IMR-90 (cell line): ENCODE data around the gene TTC39A. TPM values are rescaled to one million over a fixed set of nuclear protein-coding genes. Genes with fewer than 3 reads are reported as not detected.

Source experiments
- ATAC-seq: fragments of 200-7000 bp; cut with Tn5 transposase; 2 replicates; pipeline ENCODE4 v1.9.1; 2020; ENCODE audit warnings: low read depth, mild to moderate bottlenecking, moderate library complexity
- BruUV-seq: library from RNA; stranded (reverse); fragments of 400-500 nt; replicated peaks from 2 replicates; lab custom pipeline; 2021; lab: Mats Ljungman, UMichigan
- CTCF ChIA-PET: fragments of 300-600 bp; formaldehyde crosslinking; extraction: SDS; loops from one replicate; lab custom pipeline; 2021; ENCODE audit warnings: antibody characterized with exemption; lab: Yijun Ruan, JAX
- POLR2A ChIA-PET: fragments of 300-600 bp; sonication (Branson Sonifier 250); formaldehyde crosslinking; loops from one replicate; lab custom pipeline; 2022; ENCODE audit warnings: antibody characterized with exemption; ENCODE audit not compliant: unreplicated experiment; lab: Charles Lee
- DNase-seq: peaks from one replicate; pipeline ENCODE4 v3.0.0; 2013
- H2AFZ ChIP-seq: replicated peaks from 2 replicates; pipeline ENCODE3; 2013; ENCODE audit warnings: low read length, mild to moderate bottlenecking; ENCODE audit not compliant: poor library complexity
- H2AK5ac ChIP-seq: 2 replicates; pipeline ENCODE4 v1.6.1; 2013; ENCODE audit warnings: low read depth, low read length, inconsistent platforms
- H2AK9ac ChIP-seq: replicated peaks from 2 replicates; pipeline ENCODE3; 2013; ENCODE audit warnings: mild to moderate bottlenecking, low read depth, low read length, moderate library complexity; ENCODE audit not compliant: poor library complexity
- H2BK120ac ChIP-seq: 2 replicates; pipeline ENCODE4 v1.6.1; 2013; ENCODE audit warnings: low read depth, low read length, inconsistent platforms
- H2BK15ac ChIP-seq: 3 replicates; pipeline ENCODE4 v1.6.1; 2013; ENCODE audit warnings: low read depth, low read length, inconsistent platforms
- H2BK20ac ChIP-seq: 2 replicates; pipeline ENCODE4 v1.6.1; 2013; ENCODE audit warnings: low read depth, mild to moderate bottlenecking, inconsistent platforms, low read length, moderate library complexity
- H2BK5ac ChIP-seq: 2 replicates; pipeline ENCODE4 v1.6.1; 2013; ENCODE audit warnings: mild to moderate bottlenecking, low read depth, low read length, inconsistent platforms; ENCODE audit not compliant: poor library complexity, severe bottlenecking
- H3K14ac ChIP-seq: replicated peaks from 2 replicates; pipeline ENCODE4 v1.6.1; 2013; ENCODE audit warnings: low read depth, low read length, inconsistent platforms
- H3K18ac ChIP-seq: 2 replicates; pipeline ENCODE4 v1.6.1; 2013; ENCODE audit warnings: low read depth, low read length, control low read depth
- H3K23ac ChIP-seq: 2 replicates; pipeline ENCODE4 v1.6.1; 2013; ENCODE audit warnings: low read depth, low read length, inconsistent platforms
- H3K27ac ChIP-seq: 2 replicates; pipeline ENCODE4 v1.5.1; 2013; ENCODE audit warnings: mild to moderate bottlenecking, control low read depth, low read length; ENCODE audit not compliant: insufficient read depth
- H3K27me3 ChIP-seq: 2 replicates; pipeline ENCODE4 v1.6.1; 2013; ENCODE audit warnings: low read length; ENCODE audit not compliant: control insufficient read depth, insufficient read depth
- H3K36me3 ChIP-seq: 2 replicates; pipeline ENCODE4 v1.6.1; 2013; ENCODE audit warnings: low read length, mixed read lengths; ENCODE audit not compliant: control insufficient read depth, insufficient read depth
- H3K4ac ChIP-seq: 2 replicates; pipeline ENCODE4 v1.6.1; 2013; ENCODE audit warnings: low read depth, low read length, inconsistent platforms
- H3K4me1 ChIP-seq: 2 replicates; pipeline ENCODE4 v1.6.1; 2013; ENCODE audit warnings: low read length, mixed read lengths; ENCODE audit not compliant: control insufficient read depth, insufficient read depth
- H3K4me2 ChIP-seq: 2 replicates; pipeline ENCODE4 v1.6.1; 2013; ENCODE audit warnings: low read depth, mild to moderate bottlenecking, control low read depth, low read length, moderate library complexity
- H3K4me3 ChIP-seq: 2 replicates; pipeline ENCODE4 v1.5.1; 2013; ENCODE audit warnings: low read depth, mild to moderate bottlenecking, control low read depth, low read length, moderate library complexity; ENCODE audit not compliant: insufficient read depth
- H3K56ac ChIP-seq: 2 replicates; pipeline ENCODE4 v1.6.1; 2013; ENCODE audit warnings: low read length, inconsistent platforms; ENCODE audit not compliant: insufficient read depth; ENCODE audit errors: extremely low read depth
- H3K79me1 ChIP-seq, 2 experiments: 2 replicates each; pipeline ENCODE4 v1.6.1; 2013; ENCODE audit warnings: low read length in 2 of 2, inconsistent platforms in 1 of 2, low read depth in 1 of 2
- H3K9ac ChIP-seq: 2 replicates; pipeline ENCODE4 v1.6.1; 2013; ENCODE audit warnings: low read depth, low read length, control low read depth
- H3K9me1 ChIP-seq: 2 replicates; pipeline ENCODE4 v1.6.1; 2013; ENCODE audit warnings: low read length, inconsistent platforms; ENCODE audit not compliant: insufficient read depth
- H3K9me3 ChIP-seq: 2 replicates; pipeline ENCODE4 v1.6.1; 2013; ENCODE audit warnings: low read length; ENCODE audit not compliant: control insufficient read depth, insufficient read depth
- H4K20me1 ChIP-seq: 2 replicates; pipeline ENCODE4 v1.6.1; 2013; ENCODE audit warnings: low read length, inconsistent platforms; ENCODE audit not compliant: insufficient read depth
- H4K5ac ChIP-seq: 2 replicates; pipeline ENCODE4 v1.6.1; 2013; ENCODE audit warnings: mild to moderate bottlenecking, low read depth, low read length, control low read depth
- H4K8ac ChIP-seq, 2 experiments: 2 replicates each; pipeline ENCODE4 v1.6.1; 2013; ENCODE audit warnings: low read depth in 2 of 2, low read length in 2 of 2, control low read depth in 1 of 2, inconsistent platforms in 1 of 2
- H4K91ac ChIP-seq: 2 replicates; pipeline ENCODE4 v1.6.1; 2013; ENCODE audit warnings: low read depth, low read length, inconsistent platforms; ENCODE audit not compliant: insufficient read depth
- MXI1 ChIP-seq: IDR thresholded peaks from 2 replicates; pipeline ENCODE4 v1.6.1; 2012; ENCODE audit warnings: low read depth, mild to moderate bottlenecking, low read length, moderate library complexity, borderline replicate concordance
- RAD21 ChIP-seq: IDR thresholded peaks from 2 replicates; pipeline ENCODE4 v1.6.1; 2012; ENCODE audit warnings: low read length, improper control_type of control experiment
- WGBS, 2 experiments: methylation state at CpG; one replicate each; pipeline versions ENCODE4 v1.1.5 to v1.1.7; 2013; ENCODE audit warnings: missing lambda C conversion rate in 2 of 2; ENCODE audit not compliant: insufficient read length in 1 of 2; ENCODE audit errors: extremely low coverage in 2 of 2; 5-methylcytosine and 5-hydroxymethylcytosine counted together
- dilution Hi-C: fragments of 300-500 bp; cut with HindIII; formaldehyde crosslinking; loops from one replicate; pipeline ENCODE4 v1.14.3; 2018; ENCODE audit warnings: low sequenced_read_pairs; ENCODE audit not compliant: unreplicated experiment
- in situ Hi-C: fragments of 300-500 bp; cut with MboI; formaldehyde crosslinking; loops from 3 replicates; pipeline ENCODE4 v1.14.3; 2019; ENCODE audit warnings: low sequenced_read_pairs, inconsistent platforms, mixed read lengths
- intact Hi-C: fragments of 100-400 bp; cut with micrococcal nuclease; formaldehyde crosslinking; loops from 2 replicates; pipeline ENCODE4 v1.10.0; 2022
- polyA plus RNA-seq, 3 experiments: library from polyadenylated mRNA; depleted of rRNA; stranded (reverse); fragments of >200 nt; gene quantifications; 2 replicates each; pipeline ENCODE4 v1.2.3, GENCODE V29; 2012; ENCODE audit warnings: low replicate concordance in 1 of 3
- total RNA-seq: library from RNA; depleted of rRNA; stranded (reverse); fragments of >200 nt; gene quantifications from 2 replicates; pipeline ENCODE4 v1.2.3, GENCODE V29; 2012

The TTC39A gene
- total and polyA plus RNA-seq, 2 of the 4 experiments (the other 2 are of a cell fraction), result 0.62 to 0.72 TPM

GRCh38 chr1:51325878-51326755 is 4.2 kb downstream of the TTC39A start:
- Histone ChIP-seq H3K9me3 (no peaks in the 10 kb centered on the region; the same call in 1 of the 2 replicates), H4K91ac (no peak overlapping the region), H4K20me1 (no peaks in the 10 kb centered on the region), H3K9ac (no peak overlapping the region), H2BK20ac (no peak overlapping the region), H2BK120ac (no peak overlapping the region), H3K4me3 (no peak overlapping the region), H3K27me3 (peaks cover 4% of the 10 kb centered on the region; the same call in 1 of the 2 replicates), H2AFZ (peak overlapping the region; percentile 15), H2BK5ac (no peak overlapping the region), H2AK9ac (no peak overlapping the region), H3K9me1 (no peaks in the 10 kb centered on the region), H2AK5ac (no peak overlapping the region), H3K4me2 (no peak overlapping the region), H3K56ac (no peak overlapping the region), H3K4ac (no peak overlapping the region), H4K5ac (no peak overlapping the region), H3K4me1 (peaks cover 7% of the 10 kb centered on the region), H2BK15ac (no peak overlapping the region), H3K18ac (no peak overlapping the region), H3K27ac (no peak overlapping the region), H3K23ac (no peak overlapping the region; the same call in 1 of the 2 replicates), H3K36me3 (no peaks in the 10 kb centered on the region), H3K14ac (no peak overlapping the region), H3K79me1 (no peaks in the 10 kb centered on the region), H4K8ac (no peak overlapping the region)
- intact Hi-C loops (no loop called here), in situ Hi-C loops (no loop called here), dilution Hi-C loops (no loop called here)
- ChIA-PET CTCF (interaction anchor here (0.6 kb wide), 1 partner anchor 10 kb away, joined by 3 read pairs; no protein-coding TSS in a partner anchor), POLR2A (no interaction called here)
- WGBS, 2 experiments, result 86% methylated on average over 3 of the region's 16 CpGs; no CpG with 5 or more reads in 1 of the 2 experiments
- DNase-seq (no peak), ATAC-seq (no peak)
- no TSS peak for BruUV-seq
- TF ChIP-seq RAD21, result no peak
- no peak for TF ChIP-seq MXI1
